OCI-LY7 (cell line): ENCODE results near the gene PEMT. TPM values are rescaled to one million over a fixed set of nuclear protein-coding genes. Genes with fewer than 3 reads are reported as not detected.
A peak's percentile ranks its signal among the peaks of the same experiment; 100 is the strongest.

Experiments used
- BruUV-seq: library from RNA; stranded (reverse); fragments of 400-500 nt; replicated peaks from 2 replicates; lab custom pipeline; 2021; lab: Mats Ljungman, UMichigan
- CTCF ChIA-PET: fragments of 300-600 bp; sonication (Branson Sonifier 250); formaldehyde crosslinking; loops from one replicate; lab custom pipeline; 2022; ENCODE audit warnings: antibody characterized with exemption; ENCODE audit not compliant: unreplicated experiment; lab: Charles Lee
- POLR2A ChIA-PET: fragments of 300-600 bp; sonication (Branson Sonifier 250); formaldehyde crosslinking; loops from one replicate; lab custom pipeline; 2022; ENCODE audit warnings: antibody characterized with exemption; lab: Charles Lee
- DNase-seq: peaks from one replicate; pipeline ENCODE4 v3.0.0-alpha.2; 2015; ENCODE audit warnings: low spot score
- H2AFZ ChIP-seq: fragments of 200-600 bp; sonication (generic), shearing (Covaris generic); 2 replicates; pipeline ENCODE4 v1.6.1; 2014; ENCODE audit warnings: mild to moderate bottlenecking, antibody characterized with exemption, low read length, moderate library complexity
- H3K27ac ChIP-seq: fragments of 200-600 bp; sonication (generic); 2 replicates; pipeline ENCODE4 v1.5.1; 2014; ENCODE audit warnings: mixed run types, low read depth, mild to moderate bottlenecking, moderate library complexity, low read length, inconsistent platforms; ENCODE audit not compliant: poor library complexity, severe bottlenecking
- H3K36me3 ChIP-seq: fragments of 200-600 bp; sonication (generic); 2 replicates; pipeline ENCODE4 v1.6.1; 2014; ENCODE audit warnings: mild to moderate bottlenecking, antibody characterized with exemption, low read length, moderate library complexity, mixed read lengths; ENCODE audit not compliant: insufficient read depth
- H3K4me1 ChIP-seq: fragments of 200-600 bp; sonication (generic); 2 replicates; pipeline ENCODE4 v1.5.1; 2014; ENCODE audit warnings: mild to moderate bottlenecking, low read length; ENCODE audit not compliant: insufficient read depth, poor library complexity, severe bottlenecking
- H3K4me2 ChIP-seq: fragments of 200-600 bp; sonication (generic); 2 replicates; pipeline ENCODE4 v1.6.1; 2014; ENCODE audit warnings: mild to moderate bottlenecking, low read length
- H3K4me3 ChIP-seq: fragments of 200-600 bp; sonication (generic); 2 replicates; pipeline ENCODE4 v1.5.1; 2014; ENCODE audit warnings: mild to moderate bottlenecking, low read depth, low read length; ENCODE audit not compliant: poor library complexity, severe bottlenecking
- H3K79me2 ChIP-seq: fragments of 200-600 bp; sonication (generic); 2 replicates; pipeline ENCODE4 v1.6.1; 2016; ENCODE audit warnings: low read depth, mild to moderate bottlenecking, low read length, moderate library complexity, mixed read lengths; ENCODE audit not compliant: insufficient read depth
- H3K9me2 ChIP-seq: fragments of 200-600 bp; sonication (generic); 2 replicates; pipeline ENCODE4 v1.6.1; 2016; ENCODE audit warnings: mild to moderate bottlenecking, low read length, mixed read lengths; ENCODE audit not compliant: insufficient read depth
- H3K9me3 ChIP-seq: fragments of 200-600 bp; sonication (generic); 2 replicates; pipeline ENCODE4 v1.6.1; 2014; ENCODE audit warnings: mild to moderate bottlenecking, mixed run types, low read length, mixed read lengths
- H4K20me1 ChIP-seq: fragments of 200-600 bp; sonication (generic); 2 replicates; pipeline ENCODE4 v1.6.1; 2014; ENCODE audit warnings: mild to moderate bottlenecking, antibody characterized with exemption, low read length, moderate library complexity, mixed read lengths; ENCODE audit not compliant: insufficient read depth
- EZH2phosphoT487 ChIP-seq: fragments of 200-600 bp; sonication (generic); IDR thresholded peaks from 2 replicates; pipeline ENCODE4 v1.6.1; 2018; ENCODE audit warnings: low read depth, borderline replicate concordance, mild to moderate bottlenecking, mixed run types, antibody characterized with exemption, low read length, moderate library complexity, mixed read lengths
- intact Hi-C: fragments of 100-400 bp; cut with micrococcal nuclease; formaldehyde crosslinking; loops from one replicate; pipeline ENCODE4 v1.10.0; 2022; ENCODE audit not compliant: unreplicated experiment
- total RNA-seq, 2 experiments: library from RNA; depleted of rRNA in 1 of 2; stranded (reverse); fragments of >200 nt in 1 of 2; shearing (Covaris generic) in 1 of 2; gene quantifications; 2 replicates each; pipeline ENCODE4 v1.2.3, GENCODE V29; 2014 to 2022
- TF ChIP-seq, protein P1 (sequence below): fragments of 200-600 bp; sonication (generic); conservative IDR thresholded peaks from 2 replicates; pipeline ENCODE4 v1.5.1; 2014; ENCODE audit warnings: mild to moderate bottlenecking, antibody characterized with exemption, low read length, moderate library complexity, mixed read lengths

PEMT gene
- total RNA-seq, 2 experiments from 2014 or later = 27.3 to 53.5 TPM

DNA sequence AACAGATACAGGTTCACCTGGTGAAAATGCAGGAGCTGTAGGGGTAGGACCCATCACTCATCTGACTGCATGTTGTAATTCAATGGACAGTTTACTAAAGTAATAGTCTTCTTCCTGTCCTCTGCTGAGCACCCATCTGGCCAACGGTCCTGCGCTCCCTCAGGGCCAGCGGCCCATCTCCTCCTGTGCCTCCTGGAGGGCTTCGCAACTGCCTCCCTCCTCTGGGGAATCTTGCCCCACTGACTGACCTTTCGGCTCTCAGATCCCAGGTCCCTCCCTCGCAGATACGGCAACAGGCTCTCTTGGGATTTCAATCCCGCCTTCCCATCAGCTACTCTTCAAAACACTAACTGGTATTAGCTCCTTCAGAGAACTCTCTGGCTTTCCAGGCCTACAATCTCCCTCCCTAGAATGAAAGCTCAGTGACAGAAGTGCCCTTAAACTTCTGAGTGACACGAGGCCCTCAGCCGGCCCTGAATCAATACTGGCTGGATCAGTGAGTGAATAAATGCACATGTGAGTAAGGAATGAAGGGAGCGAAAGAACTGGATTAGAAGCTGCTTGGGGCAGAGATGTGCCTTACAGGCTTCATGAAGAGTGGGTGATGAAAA, 1.3 kb downstream of the PEMT start:
- H3K4me3 ChIP-seq = peak overlapping the region; percentile 87
- ChIA-PET POLR2A (interaction anchor here (1.1 to 1.4 kb wide), 2 partner anchors 93 to 94 kb away, joined by 3 read pairs; partner anchors contain the start of gene RASD1), CTCF (interaction anchor here (0.6 to 2.2 kb wide), 2 partner anchors 23 to 109 kb away, joined by 5 read pairs; no protein-coding TSS in a partner anchor)
- no TSS peak for BruUV-seq
- no peaks in the 10 kb centered on the region for H4K20me1 ChIP-seq
- peaks cover 14% of the 10 kb centered on the region for H3K4me1 ChIP-seq
- H3K27ac ChIP-seq = no peak overlapping the region
- H3K36me3 ChIP-seq = no peaks in the 10 kb centered on the region
- DNase-seq = no peak
- TF ChIP-seq, protein P1, sequence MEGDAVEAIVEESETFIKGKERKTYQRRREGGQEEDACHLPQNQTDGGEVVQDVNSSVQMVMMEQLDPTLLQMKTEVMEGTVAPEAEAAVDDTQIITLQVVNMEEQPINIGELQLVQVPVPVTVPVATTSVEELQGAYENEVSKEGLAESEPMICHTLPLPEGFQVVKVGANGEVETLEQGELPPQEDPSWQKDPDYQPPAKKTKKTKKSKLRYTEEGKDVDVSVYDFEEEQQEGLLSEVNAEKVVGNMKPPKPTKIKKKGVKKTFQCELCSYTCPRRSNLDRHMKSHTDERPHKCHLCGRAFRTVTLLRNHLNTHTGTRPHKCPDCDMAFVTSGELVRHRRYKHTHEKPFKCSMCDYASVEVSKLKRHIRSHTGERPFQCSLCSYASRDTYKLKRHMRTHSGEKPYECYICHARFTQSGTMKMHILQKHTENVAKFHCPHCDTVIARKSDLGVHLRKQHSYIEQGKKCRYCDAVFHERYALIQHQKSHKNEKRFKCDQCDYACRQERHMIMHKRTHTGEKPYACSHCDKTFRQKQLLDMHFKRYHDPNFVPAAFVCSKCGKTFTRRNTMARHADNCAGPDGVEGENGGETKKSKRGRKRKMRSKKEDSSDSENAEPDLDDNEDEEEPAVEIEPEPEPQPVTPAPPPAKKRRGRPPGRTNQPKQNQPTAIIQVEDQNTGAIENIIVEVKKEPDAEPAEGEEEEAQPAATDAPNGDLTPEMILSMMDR = no peak
- no peak for TF ChIP-seq EZH2phosphoT487
- H3K4me2 ChIP-seq = peak overlapping the region; percentile 98
- H3K9me3 ChIP-seq = no peaks in the 10 kb centered on the region
- intact Hi-C loops = no loop called here
- peaks cover 9% of the 10 kb centered on the region; the same call in 1 of the 2 replicates for H3K79me2 ChIP-seq
- peak overlapping the region; percentile 76; the same call in 1 of the 2 replicates for H2AFZ ChIP-seq
- no peaks in the 10 kb centered on the region for H3K9me2 ChIP-seq

DNA sequence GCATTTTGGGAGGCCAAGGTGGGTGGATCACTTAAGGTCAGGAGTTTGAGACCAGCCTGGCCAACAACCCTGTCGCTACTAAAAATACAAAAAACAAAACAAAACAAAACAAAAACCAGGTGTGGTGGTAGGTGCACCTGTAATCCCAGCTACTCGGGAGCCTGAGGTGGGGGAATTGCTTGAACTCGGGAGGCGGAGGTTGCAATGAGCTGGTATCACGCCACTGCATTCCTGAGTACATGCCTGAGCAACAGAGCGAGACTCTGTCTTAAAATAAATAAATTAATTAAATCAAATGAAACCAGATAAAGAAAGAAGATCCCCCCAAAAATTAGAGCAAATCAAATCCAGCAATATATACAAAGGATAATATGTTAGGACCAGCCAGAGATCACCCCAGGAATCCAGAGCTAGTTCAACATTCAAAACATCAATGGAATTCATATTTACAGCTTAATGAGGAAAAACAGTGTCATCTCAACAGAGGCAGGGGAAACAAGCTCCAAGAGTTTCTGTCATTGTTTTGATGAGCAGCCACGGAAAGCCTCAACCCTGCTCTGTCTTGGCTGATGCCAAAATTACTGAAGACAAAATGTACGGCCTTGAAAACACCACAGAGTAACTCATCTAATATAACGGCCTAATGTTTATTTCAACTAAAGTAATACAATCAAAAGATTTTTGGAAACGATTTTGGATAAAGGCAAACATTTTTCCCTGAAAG, 3.7 kb downstream of the PEMT start:
- no peak overlapping the region for H3K4me2 ChIP-seq
- no peak overlapping the region for H3K4me3 ChIP-seq
- no peaks in the 10 kb centered on the region for H3K9me2 ChIP-seq
- BruUV-seq = TSS peak; percentile 26
- intact Hi-C loops = no loop called here
- no peak overlapping the region for H3K27ac ChIP-seq
- TF ChIP-seq, protein P1 = no peak
- TF ChIP-seq EZH2phosphoT487 = no peak
- ChIA-PET CTCF (no interaction called here), POLR2A (interaction anchor here (0.6 kb wide), 1 partner anchor 84 kb away, joined by 3 read pairs; no protein-coding TSS in a partner anchor)
- H3K9me3 ChIP-seq = no peaks in the 10 kb centered on the region
- no peaks in the 10 kb centered on the region for H3K36me3 ChIP-seq
- DNase-seq = no peak
- H3K4me1 ChIP-seq = peaks cover 7% of the 10 kb centered on the region
- peaks cover 9% of the 10 kb centered on the region; the same call in 1 of the 2 replicates for H3K79me2 ChIP-seq
- H4K20me1 ChIP-seq = no peaks in the 10 kb centered on the region
- H2AFZ ChIP-seq = no peak overlapping the region
